ENCODE measurements around the gene ELAVL3.
"Not testable (repeated sequence)": the region's sequence is repeated elsewhere in the genome, so short reads cannot be mapped to it uniquely, and the experiment has no call there.

Gene ELAVL3

GRCh38 chr19:11486661-11487503 lies 6.0 kb upstream of the ELAVL3 start:
- DNase-seq, result no peak

- DNase-seq, result no peak
These were observed 4.5 kb upstream of the ELAVL3 start for GRCh38 chr19:11485245-11485837.

GRCh38 chr19:11483366-11484111 lies 2.7 kb upstream of the ELAVL3 start:
- no peak for DNase-seq

- DNase-seq, result peak; percentile 65 to 99 (median 96)
These were observed 1.7 kb upstream of the ELAVL3 start for GRCh38 chr19:11482384-11483050.

GRCh38 chr19:11481534-11482383 lies 913 bp upstream of the ELAVL3 start:
- DNase-seq, result peak; percentile 71 to 99 (median 99)

GRCh38 chr19:11479898-11480714 lies 740 bp downstream of the ELAVL3 start:
- peak in 2 of 3 experiments; percentile 84 to 85 for DNase-seq

GRCh38 chr19:11479090-11479897 lies 1.6 kb downstream of the ELAVL3 start:
- peak; percentile 23 to 91 (median 88) for DNase-seq

GRCh38 chr19:11478167-11479089 lies 2.4 kb downstream of the ELAVL3 start:
- DNase-seq, result peak in 1 of 3 experiments; percentile 29

- no peak for DNase-seq
These were observed 5.0 kb downstream of the ELAVL3 start for GRCh38 chr19:11475861-11476260.

GRCh38 chr19:11475343-11475742 lies 5.5 kb downstream of the ELAVL3 start:
- not testable (repeated sequence) for DNase-seq

- no peak for DNase-seq
These were observed 7.1 kb downstream of the ELAVL3 start for GRCh38 chr19:11473725-11474124.

GRCh38 chr19:11468266-11468845 lies 12.5 kb downstream of the ELAVL3 start:
- not testable (repeated sequence) for DNase-seq

- DNase-seq, result no peak
These were observed 15.2 kb downstream of the ELAVL3 start for GRCh38 chr19:11465600-11465999.

GRCh38 chr19:11464333-11465265 lies 16.2 kb downstream of the ELAVL3 start:
- DNase-seq, result peak in 1 of 3 experiments; percentile 21

- no peak for DNase-seq
These were observed 17.5 kb downstream of the ELAVL3 start for GRCh38 chr19:11463391-11463790.

- DNase-seq, result no peak
These were observed 19.4 kb downstream of the ELAVL3 start for GRCh38 chr19:11461453-11461852.

GRCh38 chr19:11460207-11460606 lies 20.6 kb downstream of the ELAVL3 start:
- DNase-seq, result peak in 1 of 3 experiments; percentile 32

Measured in NCI-H1417 (cell line).